Stimulated activated CD8-positive, alpha-beta memory T cell treated with anti-CD3 and anti-CD28 coated beads, Interleukin-12 subunit alpha, Interleukin-12 subunit beta, amount 100 ng/mL, for 24 hours (primary cell): ENCODE measurements around the gene ZNF827.

Experiments
- DNase-seq: peaks from one replicate; pipeline ENCODE4 v3.0.0-alpha.2; 2020; ENCODE audit errors: extremely low read depth

The ZNF827 gene

DNA sequence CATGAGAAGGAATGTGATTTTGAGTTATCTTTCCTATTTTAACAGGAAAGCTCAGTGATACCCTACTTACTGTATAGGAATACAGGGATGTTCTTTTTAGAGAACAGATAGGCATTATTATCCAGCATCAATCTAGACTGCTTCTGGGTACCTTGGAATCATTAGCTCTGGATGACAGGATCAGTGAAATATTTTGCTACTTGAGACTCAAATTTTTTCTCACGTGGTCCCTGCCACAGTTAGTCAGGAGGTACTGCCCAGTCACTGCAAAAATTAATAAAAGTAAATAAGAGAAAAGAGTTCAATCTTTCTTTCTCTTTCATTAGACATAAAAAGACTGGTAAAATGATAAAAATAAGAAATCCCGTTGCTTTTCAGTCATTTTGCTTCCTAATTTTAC is 5.5 kb downstream of the ZNF827 start:
- DNase-seq: no peak

DNA sequence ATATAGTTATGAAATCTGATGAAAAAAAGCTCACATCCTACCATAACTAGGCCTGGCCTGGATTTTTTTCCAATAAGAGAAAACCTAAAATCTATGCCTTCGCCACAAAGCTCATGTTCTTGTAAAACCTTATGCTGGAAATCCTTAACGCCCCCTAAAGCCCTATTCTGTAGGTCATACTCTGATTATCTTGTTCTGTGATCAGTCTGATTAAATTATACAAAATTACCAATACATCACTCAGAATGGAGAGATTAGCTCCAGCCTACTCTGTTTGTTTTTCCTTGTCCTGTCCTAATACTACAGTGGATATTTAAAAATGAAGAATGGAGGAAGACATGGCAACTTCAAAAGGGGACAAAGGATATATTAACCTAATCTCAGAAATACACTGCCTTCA is 7.2 kb downstream of the ZNF827 start:
- DNase-seq: no peak

DNA sequence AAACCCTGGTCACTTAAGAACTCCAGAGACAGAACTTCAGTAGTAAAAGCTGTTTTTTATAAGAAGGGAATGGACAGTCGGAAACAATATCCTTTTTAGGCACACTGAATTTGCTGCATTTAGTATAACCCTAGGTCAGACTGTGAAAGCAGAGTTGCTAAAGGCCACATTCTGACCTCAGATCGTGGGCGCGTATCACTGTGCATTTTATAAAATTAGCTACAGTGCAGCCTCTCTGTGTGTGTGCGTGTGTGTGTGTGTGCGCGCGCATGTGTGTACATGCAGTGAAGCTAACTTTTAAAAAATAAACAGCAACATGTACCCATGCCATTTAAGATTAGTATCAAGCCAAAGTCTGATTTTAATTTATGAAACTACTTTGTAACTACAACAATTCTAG is 8.0 kb downstream of the ZNF827 start:
- DNase-seq: no peak

DNA sequence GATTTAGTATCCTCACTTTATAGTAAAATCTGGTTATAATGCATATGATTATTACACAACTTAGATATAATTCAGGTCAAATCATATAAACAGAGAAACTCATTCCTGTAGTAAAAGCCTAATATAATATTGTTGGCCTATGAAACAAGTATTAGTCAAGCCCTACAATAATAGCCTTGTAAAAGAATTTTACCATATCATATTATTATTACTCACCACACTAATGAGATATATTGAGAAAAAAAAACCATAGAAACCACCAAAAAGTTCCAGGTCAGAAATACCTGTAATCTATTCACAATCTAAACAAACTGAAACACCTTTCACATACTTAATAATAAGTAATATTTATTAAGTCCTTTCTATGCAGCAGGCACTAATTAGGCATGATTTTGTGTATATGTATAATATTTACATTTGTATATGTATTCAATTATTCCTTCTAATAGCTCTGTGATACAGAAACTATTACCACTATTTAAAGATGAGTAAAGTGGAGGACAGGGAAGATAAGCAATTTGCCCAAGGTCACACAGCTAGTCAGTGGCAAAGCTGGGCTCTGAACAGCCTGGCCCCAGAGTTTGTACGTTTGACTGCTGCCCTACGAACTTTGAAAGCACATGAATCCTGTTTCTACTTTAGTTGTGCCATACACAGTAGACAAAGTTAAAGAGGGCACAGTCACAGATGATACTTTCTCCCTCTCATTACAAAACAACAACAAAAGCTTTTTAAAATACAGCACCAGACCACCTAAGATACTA is 9.0 kb downstream of the ZNF827 start:
- DNase-seq: no peak

DNA sequence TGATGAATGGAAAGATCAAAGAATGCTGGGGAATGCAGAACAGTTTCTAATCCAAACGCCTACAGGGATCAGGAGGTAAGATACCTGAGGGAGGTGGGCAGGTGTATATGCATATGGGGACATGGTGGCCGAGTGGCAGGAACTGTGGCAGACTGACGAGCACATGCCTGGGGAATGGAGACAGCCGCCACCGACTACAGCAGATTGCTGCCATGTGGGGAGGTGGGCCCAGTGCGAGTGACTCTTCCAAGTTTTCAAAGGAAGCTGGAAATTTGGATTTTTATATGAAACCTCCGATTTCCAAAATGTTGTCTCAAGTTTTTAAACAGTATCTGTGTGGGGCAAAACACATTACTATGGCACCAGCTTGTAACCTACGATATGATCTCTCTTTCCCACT is 9.9 kb downstream of the ZNF827 start:
- DNase-seq: no peak

DNA sequence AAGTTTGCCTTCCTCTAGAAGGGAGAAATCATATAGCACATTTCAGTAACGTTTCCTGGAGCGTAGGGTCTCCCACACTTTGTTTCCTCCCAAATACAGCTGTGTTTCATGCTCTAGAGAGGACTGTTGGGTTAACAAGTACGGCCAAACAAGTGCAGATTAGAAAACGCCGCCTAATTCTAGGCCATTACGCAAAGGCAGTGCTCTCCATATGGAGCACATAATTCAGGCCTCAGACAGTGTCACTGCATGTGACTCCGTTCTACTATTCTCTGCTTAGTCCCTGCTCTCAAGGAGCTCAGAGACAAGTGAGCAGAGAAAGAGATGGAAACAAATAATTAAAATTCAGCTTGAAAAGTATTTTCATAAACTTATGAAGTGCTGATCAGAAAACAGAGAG is 11.6 kb downstream of the ZNF827 start:
- DNase-seq: no peak

DNA sequence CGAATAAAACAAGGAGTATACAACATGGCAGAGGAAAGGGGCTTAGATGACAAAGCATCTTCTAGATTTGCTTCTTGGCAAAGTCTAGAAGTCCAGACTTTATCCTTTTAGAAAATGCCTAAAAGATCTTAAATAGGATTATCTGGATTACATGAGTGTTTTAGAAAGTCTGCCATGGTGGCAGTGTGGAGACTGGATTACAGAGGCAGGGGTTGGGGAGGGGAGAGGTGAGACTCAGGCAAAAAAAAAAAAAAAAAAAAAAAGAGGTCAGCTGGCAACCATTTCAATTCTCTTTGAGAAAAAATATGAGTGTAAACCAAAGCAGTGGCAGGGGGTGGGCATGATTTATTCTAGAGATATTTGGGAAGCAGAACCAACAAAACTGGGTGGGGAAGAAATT is 17.4 kb downstream of the ZNF827 start:
- DNase-seq: no peak

DNA sequence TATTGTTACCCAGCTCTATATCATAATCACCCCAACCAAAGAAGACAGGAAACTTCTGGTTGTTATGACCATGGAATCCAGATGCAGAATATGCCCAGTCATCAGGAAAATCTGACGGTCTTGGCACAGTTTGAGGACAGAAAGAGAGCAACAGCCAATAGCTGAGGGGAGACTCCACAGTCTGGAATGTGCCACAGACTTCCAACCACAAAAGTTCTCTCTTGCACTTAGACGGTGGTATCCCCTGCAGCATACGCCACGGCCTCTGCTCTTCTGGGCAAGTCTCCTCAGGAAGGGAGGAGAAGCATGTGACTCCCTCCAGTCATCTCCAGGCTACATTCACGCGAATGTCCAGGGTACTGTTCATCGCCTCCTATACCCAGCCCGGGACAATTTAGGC is 18.4 kb downstream of the ZNF827 start:
- no peak for DNase-seq

DNA sequence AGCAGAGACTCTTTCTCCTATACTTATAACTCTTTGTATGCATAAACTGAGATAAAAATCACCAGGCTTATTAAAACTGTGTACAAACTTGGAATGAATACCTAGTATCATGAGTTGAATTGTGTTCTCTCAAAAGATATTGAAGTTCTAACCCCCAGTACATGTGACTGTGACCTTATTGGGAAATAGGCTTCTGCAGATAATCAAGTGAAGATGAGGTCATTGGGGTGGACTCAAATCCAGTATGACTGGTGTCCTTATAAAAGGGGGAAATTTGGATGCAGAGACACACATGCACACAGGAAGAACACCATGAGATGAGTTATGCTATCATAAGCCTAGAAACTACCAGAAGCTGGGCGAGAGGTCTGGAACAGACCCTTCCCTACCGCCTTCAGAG is 26.2 kb downstream of the ZNF827 start:
- no peak for DNase-seq

DNA sequence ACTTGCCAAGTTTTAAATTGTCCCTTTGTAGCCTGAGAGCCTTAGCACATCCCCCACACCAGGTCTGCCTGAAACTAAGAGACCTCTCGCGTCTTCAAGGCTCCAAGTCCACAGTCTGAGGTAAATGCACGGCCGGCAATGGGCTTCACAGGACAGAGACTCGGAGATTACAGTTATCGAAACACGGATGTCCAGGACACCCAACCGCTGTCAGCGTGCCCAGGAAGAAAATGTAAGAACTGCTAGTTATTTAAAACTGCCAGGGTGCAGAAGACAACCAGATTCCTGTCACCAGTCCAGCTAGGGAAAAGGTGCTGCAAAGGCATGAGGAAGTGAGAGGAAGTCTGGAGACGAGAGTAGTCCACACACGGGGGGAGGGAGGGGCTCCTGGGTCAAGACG is 28.9 kb downstream of the ZNF827 start:
- no peak for DNase-seq

DNA sequence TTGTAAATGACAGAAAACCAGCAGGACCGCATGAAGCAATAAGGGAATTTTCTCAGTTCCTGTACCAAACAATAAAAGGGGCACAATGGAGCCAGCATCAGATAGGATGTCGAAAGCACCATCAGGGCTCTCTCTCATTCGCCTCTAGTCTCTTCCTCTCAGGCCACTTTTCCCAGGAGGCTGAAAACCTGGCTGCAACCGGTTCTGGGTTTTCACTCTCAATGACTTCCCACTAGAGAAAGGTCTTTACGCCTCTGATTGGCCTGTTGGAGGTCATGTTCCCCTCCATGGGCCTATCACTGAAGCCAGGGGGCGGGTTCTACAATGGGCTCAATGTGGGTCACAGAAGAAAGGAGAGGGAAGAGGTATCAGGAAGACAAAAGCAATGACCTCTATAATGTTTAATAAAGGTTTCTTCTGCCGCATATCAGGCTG is 29.3 kb downstream of the ZNF827 start:
- DNase-seq: no peak

DNA sequence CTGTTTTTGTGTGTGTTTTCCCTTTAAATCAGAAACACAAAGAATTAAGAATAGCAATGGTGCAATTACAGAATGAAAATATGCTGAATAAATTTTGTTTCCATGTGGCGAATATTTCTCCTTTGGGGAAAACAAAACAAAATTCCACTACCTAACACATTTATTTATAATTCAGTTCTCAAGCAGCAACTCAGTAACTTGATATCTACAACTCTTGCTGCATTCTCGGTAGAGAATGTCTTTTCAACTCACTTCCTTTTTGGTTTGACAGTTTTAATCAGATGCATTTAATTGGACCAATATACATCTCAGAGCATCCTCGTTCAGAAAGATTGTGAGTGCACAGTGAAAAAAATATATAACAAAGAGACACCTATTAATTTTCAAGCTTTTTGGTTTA is 30.8 kb downstream of the ZNF827 start:
- no peak for DNase-seq

DNA sequence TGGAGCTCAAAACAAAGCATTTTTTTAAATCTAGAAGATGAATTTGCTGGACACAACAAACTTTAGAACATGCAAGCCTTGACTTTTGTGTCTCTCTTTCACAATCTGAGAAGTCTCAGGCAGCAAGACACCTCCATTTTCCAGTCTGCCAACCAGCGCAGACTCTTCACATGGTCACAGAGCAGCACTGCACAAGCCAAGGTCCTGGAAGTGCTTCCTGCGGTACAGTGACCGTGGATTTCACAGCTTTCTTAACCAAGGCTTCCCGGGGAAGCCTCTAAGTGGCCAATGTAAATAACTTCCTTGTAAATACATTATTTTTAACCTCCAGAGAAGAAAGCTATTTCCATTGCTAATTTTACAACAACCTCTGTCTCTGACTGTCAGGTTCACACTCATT is 31.2 kb downstream of the ZNF827 start:
- no peak for DNase-seq

DNA sequence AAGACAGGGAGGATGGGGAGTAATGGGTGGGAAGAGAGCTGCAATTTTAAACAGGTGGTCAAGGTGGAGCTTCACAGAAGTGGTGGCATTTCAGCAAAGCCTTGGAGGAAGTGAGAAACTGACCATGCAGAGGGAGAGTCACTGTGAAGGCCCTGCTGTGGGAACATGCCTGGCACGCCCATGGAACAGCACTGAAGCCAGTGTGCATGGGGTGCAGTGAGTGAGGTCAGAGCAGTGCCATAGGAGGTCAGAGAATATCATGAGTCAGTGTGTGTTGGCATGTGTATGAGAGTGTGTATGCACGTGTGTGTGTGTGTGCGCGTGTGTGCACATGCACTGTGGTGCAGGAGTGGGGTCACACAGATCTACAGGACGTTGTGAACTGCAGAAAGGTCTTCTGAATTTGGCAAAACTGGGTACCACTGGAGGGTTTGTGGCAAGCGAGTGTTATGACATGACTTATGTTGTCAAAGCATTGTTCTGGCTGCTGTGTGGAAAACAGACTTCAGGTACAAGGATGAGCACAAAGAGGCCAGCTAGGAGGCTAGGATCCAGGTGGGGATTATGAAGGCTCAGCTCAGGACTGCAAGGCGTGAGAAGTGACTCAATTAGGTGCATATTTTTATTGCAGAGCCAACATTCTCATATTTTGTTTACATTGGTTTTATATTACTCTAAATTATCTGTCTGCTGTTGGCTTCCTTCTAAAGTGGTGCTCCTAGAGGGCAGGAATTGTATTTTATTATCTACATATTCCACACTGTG is 34.0 kb downstream of the ZNF827 start:
- no peak for DNase-seq

DNA sequence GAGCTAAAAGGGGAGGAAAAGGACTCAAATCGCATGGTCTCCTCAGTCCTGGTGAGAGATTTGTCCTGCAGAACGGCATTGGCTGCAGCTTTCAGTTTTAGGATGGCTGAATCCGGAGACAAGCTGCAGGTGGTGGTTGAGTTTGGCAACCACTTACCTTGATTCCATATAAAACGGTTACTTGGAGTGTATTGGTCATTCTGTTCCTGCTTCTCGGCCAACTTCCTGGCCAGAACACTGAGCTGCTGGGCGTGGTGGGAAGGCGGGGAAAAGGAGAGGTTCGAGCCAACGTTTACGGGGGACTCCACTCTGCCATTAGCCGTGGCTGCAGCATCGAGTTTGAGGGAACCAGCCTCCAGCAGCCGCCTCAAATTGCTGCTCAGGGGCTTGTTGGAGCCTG is 36.1 kb downstream of the ZNF827 start:
- no peak for DNase-seq

DNA sequence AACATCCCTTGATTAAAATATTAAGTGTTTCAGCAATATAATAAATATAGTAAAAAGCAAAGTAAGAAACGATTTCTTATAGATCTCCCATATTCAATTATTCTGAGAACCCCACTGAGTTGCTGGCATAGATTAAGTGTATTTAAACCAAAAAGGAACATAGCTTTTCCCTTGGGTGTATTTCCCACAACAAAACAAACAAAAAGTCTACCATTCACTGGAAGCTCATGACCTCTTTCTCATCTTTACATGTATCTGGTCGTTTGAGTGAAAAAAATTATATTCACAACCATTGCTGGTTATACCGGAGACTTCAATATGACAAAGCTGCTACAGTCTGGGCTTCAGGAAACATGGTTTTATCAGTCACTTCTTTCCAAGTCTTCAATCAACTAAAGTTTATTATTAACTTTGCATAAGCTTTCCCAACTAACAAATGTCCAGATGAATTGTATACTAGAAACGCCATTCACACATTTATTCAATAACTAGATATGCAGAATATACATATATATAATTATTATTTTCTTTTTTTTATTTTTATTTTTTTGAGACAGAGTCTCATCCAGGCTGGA is 38.6 kb downstream of the ZNF827 start:
- DNase-seq: no peak

DNA sequence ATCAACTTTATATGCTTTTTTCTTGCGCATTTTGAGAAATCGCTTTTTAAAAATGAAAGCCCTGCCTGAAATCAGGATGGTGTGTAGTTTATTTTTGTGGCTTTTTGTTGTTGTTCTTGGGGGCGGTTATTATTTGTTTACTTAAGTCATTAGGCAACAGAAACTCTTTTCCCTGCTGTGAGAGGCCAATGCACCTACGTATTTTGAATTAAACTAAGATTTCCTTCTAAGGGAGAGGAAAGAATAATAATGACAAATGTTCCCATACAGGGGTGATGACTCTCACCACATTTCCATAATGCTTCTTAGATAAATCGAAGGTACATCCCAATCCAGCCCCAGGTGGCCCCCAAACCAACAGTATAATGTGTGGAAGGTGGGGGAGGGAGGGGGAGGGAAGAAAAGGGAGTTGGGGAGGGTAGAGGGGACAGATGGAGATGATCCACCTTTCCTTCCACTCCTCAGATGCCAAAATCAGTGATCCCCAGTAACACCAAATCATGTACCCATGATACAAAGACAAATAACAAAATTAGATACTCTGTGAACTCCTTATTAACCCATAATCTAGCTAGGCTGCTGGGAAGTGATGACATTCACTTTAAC is 39.6 kb downstream of the ZNF827 start:
- DNase-seq: no peak

DNA sequence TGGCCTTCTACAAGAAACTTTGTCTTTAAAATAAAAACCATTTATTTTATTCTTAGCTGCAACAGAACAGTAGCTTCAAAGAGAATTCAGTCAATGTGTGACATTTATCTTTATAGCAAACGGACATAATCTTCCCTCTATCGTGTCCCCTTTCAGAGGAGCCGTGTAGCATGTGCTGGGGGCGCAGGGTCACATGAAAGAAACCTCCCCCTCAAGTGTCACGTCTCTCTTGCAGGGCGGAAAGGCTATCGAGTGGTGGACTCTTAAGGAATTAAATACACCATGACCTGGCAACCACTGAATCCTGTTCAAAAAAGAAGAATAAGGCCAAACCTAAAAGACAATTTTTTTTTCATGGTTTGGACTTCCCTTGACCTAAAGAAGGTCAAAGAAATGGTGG is 40.2 kb downstream of the ZNF827 start:
- no peak for DNase-seq

DNA sequence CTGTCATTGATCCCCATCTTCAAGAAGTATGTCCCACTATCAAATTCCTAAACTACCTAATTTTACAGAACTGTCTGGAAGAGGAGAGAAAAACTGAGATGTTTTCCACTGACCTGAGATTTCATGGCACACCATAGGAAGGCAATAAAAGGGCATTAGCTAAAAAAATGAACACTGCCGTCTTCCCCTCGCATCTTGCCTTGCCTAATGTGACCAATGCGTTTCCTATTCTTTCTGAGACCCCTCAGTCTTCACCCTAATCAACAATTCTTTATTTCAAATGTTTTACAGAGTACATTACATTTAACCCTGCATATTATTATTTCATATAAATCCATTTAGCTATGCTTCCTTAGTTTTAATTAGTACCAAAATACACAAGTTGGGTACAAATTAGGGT is 43.6 kb downstream of the ZNF827 start:
- DNase-seq: no peak

DNA sequence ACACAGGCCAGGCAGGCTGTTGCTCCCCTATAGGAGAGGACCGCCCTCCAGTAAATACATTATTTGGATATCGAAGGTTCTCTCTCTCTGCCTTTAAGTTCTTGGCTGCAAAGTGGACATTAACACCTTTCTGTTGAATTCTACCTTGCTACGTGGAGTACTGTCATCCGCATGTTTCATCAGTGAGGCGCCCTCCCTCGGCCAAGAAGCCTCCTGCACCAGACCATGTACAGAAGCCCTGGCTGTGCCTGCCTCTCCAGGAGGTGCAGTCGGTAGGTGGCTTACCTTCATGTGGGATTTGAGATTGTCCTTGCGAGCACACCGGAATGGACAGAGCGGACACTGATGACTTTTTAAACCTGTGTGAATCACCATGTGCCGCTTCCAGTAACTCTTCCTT is 46.7 kb downstream of the ZNF827 start:
- DNase-seq: no peak

DNA sequence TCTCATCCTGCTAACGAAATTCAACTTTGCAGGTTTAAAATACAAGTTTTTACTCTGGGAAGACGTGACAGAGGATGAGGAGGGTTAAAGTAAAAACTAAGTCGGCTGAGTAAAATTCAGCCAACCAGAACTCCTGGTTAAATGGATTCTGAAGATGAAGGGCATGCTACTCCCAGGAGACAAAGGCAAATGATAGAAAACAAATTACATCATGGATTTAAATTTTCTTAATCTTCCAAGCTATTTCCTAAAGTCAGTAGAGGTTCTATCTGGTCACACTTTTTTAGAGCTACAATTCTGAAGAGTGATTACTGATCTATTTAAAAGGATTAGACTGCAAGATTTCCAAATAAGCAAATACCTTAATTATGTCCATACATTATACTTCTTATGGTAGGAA is 47.9 kb downstream of the ZNF827 start:
- no peak for DNase-seq

DNA sequence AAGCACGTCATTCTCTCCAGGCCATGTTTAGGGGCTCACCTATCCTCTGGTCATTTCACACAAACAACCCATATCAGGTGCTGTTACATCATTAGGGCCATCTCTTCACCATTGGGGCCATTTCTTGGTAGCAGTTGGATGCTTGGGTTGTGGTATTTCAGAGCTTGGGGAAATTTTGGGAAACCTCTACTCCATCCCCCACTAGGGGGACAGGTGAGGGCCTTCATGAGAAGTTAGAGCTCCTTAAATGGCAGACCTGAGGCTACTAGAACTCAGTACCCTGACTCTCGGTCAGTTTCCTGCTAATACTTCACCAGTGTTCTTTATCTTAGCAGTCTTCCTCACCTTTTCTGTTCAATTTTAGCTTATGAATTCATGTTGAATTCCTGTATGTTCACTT is 50.2 kb downstream of the ZNF827 start:
- no peak for DNase-seq
